Spleen (tissue), 7 donors: ENCODE data around the gene EGLN2.

Experiments
- POLR2A ChIP-seq, 3 donors: fragments of 450-650 bp; IDR thresholded peaks; one replicate each; pipeline ENCODE4 v1.5.1; 2017; ENCODE audit warnings: antibody characterized with exemption in 3 of 3, mild to moderate bottlenecking in 1 of 3
- TF ChIP-seq, protein P1 (sequence below), 11 experiments: fragments of 200-600 bp in 7 of 11; fragments of 450-650 bp in 4 of 11; sonication (generic) in 4 of 11; IDR thresholded peaks in 8 of 11; conservative IDR thresholded peaks in 3 of 11; 1 replicate in 7 of 11; 2 replicates in 4 of 11; pipeline versions ENCODE4 v1.4.0 to v1.8.0; 2016 to 2021; ENCODE audit warnings: antibody characterized with exemption in 11 of 11, inconsistent platforms in 4 of 11, mild to moderate bottlenecking in 1 of 11
- donor health status: DM: no; HTN: no; CAD: no; lungs with moderate emphysema.
- donor health status: DM: no; HTN: no; CAD: no.
- donor health status: DM: no; HTN: no; CAD: no.

DNA sequence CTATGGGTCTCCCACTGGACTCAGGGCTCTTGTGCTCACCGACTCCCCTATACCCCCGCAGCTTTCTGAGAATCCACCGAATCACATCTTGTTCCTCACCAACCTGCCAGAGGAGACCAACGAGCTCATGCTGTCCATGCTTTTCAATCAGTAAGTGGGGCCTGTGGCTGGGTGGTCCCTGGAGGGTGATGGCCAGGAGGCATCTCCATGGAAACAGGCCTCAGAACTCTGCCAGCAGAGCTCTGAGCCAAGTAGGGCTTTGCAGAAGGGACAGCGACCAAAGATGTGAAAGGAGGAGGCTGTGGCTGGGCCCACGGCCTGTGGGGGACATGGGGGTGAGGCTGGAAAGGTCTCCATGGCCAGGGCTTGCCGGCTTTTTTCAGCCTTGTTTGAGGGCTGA, 35.5 kb upstream of the EGLN2 start:
- TF ChIP-seq, protein P1, sequence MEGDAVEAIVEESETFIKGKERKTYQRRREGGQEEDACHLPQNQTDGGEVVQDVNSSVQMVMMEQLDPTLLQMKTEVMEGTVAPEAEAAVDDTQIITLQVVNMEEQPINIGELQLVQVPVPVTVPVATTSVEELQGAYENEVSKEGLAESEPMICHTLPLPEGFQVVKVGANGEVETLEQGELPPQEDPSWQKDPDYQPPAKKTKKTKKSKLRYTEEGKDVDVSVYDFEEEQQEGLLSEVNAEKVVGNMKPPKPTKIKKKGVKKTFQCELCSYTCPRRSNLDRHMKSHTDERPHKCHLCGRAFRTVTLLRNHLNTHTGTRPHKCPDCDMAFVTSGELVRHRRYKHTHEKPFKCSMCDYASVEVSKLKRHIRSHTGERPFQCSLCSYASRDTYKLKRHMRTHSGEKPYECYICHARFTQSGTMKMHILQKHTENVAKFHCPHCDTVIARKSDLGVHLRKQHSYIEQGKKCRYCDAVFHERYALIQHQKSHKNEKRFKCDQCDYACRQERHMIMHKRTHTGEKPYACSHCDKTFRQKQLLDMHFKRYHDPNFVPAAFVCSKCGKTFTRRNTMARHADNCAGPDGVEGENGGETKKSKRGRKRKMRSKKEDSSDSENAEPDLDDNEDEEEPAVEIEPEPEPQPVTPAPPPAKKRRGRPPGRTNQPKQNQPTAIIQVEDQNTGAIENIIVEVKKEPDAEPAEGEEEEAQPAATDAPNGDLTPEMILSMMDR (IDR thresholded peaks at IDR 0.05 in 8 of 11, conservative IDR thresholded peaks at IDR 0.05 in 3 of 11) = no peak
- no peak for TF ChIP-seq POLR2A (IDR thresholded peaks at IDR 0.05)
